AG04449 (cell line): ENCODE data around the gene TSPAN18.
A peak's percentile ranks its signal among the peaks of the same experiment; 100 is the strongest.

Experiments used
- CTCF ChIA-PET: fragments of 350-600 bp; formaldehyde crosslinking; extraction: SDS; loops from one replicate; lab custom pipeline; 2021; ENCODE audit warnings: antibody characterized with exemption; lab: Yijun Ruan, JAX
- POLR2A ChIA-PET: fragments of 400-600, 350-600 bp; formaldehyde crosslinking; extraction: SDS; loops from one replicate; lab custom pipeline; 2020; ENCODE audit warnings: antibody characterized with exemption, inconsistent platforms; lab: Yijun Ruan, JAX
- DNase-seq: peaks from one replicate; pipeline ENCODE4 v3.0.0-alpha.2; 2010; ENCODE audit warnings: low read depth, low spot score
- H3K4me3 ChIP-seq: 2 replicates; pipeline ENCODE4 v1.5.1; 2011; ENCODE audit warnings: low read depth, mild to moderate bottlenecking, control low read depth, low read length
- TF ChIP-seq, protein P1 (sequence below): IDR thresholded peaks from one replicate; pipeline ENCODE4 v1.5.1; 2011; ENCODE audit warnings: mild to moderate bottlenecking, moderate library complexity, low read length, control low read depth, inconsistent platforms; ENCODE audit not compliant: insufficient read depth; ENCODE audit errors: missing control alignments

Gene TSPAN18

DNA sequence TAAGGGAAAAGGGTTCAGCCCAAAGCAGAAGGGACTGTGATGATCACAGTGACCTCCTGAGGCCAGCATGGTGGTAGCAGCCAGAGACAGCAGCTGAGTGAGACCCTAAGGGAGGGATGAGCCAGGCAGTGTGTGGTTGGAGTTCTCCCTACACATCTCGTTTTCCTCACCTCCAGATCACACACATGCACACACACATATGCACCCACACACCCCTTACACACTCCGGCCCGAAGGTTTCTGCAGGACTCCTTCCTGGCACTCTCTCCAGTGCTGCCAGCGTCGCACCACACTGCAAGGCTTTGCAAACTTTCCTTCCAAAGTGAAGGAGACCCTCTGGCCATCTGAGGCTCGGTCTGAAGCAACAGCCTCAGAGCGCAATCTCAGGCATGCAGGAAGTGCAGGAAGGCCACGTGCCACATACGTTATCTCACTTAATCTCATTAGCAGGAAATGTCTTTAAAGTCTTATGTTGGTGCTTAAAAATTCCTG lies 250.8 kb downstream of the TSPAN18 start:
- ChIA-PET CTCF (interaction anchor here (1.3 kb wide), 1 partner anchor 126 kb away, joined by 4 read pairs; no protein-coding TSS in a partner anchor), POLR2A (no interaction called here)
- TF ChIP-seq, protein P1, sequence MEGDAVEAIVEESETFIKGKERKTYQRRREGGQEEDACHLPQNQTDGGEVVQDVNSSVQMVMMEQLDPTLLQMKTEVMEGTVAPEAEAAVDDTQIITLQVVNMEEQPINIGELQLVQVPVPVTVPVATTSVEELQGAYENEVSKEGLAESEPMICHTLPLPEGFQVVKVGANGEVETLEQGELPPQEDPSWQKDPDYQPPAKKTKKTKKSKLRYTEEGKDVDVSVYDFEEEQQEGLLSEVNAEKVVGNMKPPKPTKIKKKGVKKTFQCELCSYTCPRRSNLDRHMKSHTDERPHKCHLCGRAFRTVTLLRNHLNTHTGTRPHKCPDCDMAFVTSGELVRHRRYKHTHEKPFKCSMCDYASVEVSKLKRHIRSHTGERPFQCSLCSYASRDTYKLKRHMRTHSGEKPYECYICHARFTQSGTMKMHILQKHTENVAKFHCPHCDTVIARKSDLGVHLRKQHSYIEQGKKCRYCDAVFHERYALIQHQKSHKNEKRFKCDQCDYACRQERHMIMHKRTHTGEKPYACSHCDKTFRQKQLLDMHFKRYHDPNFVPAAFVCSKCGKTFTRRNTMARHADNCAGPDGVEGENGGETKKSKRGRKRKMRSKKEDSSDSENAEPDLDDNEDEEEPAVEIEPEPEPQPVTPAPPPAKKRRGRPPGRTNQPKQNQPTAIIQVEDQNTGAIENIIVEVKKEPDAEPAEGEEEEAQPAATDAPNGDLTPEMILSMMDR: peak; percentile 8
- DNase-seq: no peak
- no peak overlapping the region for H3K4me3 ChIP-seq

DNA sequence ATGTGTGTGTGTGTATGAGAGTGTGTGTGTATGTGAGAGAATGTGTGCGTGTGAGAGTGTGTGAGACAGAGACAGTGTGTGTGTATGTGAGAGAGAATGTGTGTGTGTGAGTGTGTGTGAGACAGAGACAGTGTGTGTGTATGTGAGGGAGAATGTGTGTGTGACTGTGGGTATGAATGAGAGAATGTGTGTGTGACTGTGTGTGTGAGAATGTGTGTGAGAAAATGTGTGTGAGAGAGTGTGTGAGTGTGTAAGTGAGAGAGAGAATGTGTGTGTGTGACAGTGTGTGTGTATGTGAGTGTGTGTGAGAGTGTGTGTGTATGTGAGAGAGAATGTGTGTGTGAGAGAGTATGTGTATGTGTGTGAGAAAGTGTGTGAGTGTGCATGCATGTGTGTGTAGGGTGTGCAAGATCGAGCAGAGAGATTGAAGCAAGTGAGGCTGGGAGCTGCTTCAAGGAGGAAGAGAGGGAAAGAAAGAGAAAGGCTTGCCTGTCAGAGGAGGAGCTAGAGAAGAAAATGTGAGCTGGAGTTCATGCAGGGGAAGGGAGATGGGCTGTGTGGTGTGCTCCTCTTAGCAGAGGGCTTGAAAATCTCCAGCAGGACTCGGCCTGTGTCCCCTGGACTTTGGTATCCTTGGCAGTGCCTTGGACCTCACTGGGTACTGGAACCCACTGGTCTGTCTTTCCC lies 251.7 kb downstream of the TSPAN18 start:
- DNase-seq: no peak
- TF ChIP-seq, protein P1: no peak
- CTCF ChIA-PET: interaction anchor here (1.6 kb wide), 1 partner anchor 42 kb away, joined by 5 read pairs; no protein-coding TSS in a partner anchor
- H3K4me3 ChIP-seq: no peak overlapping the region
- POLR2A ChIA-PET: no interaction called here

DNA sequence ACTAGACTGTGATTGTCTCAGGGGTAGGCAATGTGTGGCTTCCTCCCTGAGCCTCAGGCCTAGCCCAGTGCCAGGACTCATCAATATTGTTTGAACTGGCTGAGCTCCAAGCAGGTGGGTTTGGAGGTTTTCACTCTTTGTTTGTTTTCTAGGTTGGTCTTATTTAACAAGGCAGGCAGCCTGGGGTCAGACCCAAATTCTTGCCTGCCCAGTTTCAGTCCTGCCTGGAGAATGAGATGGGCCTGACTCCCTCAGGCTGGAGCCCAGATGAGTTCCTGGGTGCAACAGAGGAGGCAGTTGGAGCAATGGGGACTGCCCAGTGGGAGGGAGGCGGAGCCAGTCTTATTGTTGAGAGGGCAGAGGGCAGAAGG lies 252.2 kb downstream of the TSPAN18 start:
- ChIA-PET POLR2A (no interaction called here), CTCF (interaction anchor here (1.6 kb wide), 1 partner anchor 42 kb away, joined by 5 read pairs; no protein-coding TSS in a partner anchor)
- no peak overlapping the region for H3K4me3 ChIP-seq
- TF ChIP-seq, protein P1: no peak
- no peak for DNase-seq

DNA sequence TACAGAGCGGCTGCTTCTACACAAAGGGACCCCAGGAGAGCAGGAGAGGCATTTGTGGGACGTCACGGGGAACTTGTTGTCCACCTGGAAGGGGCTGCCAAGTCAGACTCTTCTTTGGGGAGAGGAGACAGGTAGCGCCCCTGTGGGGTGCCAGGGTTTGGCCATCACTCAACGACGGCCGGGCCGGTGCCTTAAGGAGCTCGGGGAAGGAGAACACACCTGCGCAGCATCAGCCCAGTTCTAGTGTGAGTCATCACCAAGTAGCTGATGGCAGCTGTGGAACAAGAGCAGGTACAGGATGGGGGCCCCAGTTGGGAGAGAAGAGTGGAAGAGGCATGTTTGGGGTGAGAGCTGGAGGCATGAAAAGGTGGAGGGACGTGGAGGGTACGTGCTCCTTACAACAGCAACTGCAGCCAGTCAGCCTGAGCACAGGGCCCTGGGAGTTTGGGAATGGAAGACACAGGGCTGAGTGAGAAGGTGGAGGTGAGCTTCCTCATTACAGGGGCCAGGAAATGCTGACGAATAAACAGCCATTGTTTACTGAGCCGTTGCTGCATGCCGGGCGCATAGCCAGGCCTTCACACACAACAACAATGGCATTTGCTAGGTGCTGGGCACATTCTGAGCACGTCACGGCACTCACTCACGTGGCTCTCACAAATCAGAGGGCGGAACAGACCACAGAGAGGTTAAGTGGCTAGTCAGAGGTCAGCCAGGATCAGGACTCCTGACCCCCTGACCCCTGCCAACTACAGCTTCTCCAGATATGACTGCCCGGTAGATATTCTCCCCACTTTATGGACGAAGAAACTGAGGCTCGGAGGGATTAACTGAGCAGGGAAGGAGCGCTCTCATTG lies 253.0 kb downstream of the TSPAN18 start:
- H3K4me3 ChIP-seq: no peak overlapping the region
- TF ChIP-seq, protein P1: no peak
- no peak for DNase-seq
- ChIA-PET CTCF (interaction anchor here (1.2 to 1.6 kb wide), 2 partner anchors 43 to 125 kb away, joined by 3 to 5 read pairs; no protein-coding TSS in a partner anchor), POLR2A (no interaction called here)

DNA sequence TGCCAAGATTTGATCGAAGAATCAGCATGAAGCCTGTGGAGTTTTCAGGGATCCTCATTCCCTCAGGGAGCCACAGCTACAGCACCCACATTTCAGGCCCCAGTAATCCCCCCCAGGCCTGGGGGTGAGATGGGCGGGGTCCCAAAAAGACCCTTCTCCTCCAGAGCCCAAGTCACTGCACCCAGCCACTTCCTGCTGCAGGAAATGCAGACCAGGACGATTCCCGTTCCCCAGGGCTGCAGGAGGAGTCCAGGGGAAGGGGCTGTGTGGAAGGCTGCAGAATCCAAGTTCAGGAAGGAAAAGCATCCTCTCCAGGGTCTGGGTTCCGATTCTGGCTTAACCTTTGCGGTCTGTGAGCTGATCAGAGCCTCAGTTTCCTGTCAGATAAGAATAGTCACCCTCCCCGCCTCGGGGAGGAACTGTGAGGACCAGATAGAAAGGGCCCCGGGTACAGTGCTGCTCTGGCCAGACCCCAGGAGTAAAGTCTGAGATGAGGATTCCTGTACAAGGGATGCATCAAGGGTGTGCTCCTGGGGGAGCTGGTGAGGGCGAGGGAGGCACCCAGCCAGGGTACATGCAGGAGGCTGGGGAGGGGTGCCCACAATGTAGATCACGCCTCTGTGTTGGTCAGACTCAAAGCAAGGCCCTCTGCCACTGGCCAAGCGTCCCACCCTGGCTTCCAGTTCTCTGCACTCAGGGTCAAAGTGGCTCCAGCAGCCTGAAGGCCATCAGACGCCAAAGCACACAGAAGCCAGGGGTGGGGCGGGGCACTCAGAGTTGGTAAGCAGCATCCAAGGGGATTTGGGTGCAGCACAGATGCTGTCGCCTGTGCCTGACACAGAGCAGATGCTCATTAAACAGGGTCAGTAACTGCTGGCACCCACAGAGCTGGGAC lies 254.0 kb downstream of the TSPAN18 start:
- POLR2A ChIA-PET: no interaction called here

More for the DNA sequence above, 254.0 kb downstream of the TSPAN18 start:
- CTCF ChIA-PET: interaction anchor here (1.2 kb wide), 1 partner anchor 124 kb away, joined by 3 read pairs; no protein-coding TSS in a partner anchor
- DNase-seq: no peak
- H3K4me3 ChIP-seq: no peak overlapping the region
- TF ChIP-seq, protein P1: no peak
